ENCODE data around the gene NBL1.

NBL1 gene

DNA sequence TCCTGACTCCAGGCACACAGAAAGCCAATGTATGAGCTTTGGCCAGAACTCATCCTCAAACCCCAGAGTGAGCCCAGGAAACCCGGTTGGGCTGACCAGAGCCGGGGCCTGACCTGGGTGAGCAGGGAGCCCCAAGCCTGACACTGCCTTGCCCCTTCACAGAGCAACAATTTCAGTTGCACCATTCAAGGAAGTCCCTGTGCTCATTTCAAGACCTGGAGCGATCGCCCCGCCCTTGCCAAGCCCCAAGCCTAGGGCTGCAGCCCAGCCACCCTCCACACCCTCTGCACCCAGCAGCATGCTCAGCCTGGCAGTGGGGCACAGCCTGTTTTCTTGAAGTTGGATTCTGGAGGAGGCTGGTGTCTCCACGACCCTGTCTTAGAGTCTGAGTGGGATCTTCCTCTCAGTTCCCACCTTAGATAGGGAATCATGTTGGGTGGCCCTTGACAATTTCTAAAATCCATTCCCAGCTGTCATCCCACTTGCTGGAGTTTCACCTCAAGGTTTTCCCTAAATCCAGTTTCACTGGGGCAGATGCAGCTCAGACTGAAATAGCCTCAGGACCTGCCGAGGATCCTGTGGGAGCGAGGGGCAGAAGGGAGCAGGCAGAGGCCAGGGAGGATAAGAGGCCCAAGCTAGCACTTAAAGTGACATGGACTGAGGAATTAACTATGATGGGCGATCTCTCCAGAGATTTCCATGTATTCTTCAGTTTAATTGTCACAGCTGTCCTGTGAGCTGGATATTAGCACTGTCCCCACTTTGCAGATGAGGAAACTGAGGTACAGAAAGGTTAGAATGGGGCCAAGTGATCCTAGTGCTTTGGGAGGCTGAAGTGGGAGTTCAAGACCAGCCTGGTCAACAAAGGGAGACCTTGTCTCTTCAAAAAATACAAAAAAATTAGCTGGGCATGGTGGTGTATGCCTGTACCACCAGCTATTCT is 2.5 kb downstream of the NBL1 start:
- DNase-seq (ENCODE audit: low spot score) = no peak

DNA sequence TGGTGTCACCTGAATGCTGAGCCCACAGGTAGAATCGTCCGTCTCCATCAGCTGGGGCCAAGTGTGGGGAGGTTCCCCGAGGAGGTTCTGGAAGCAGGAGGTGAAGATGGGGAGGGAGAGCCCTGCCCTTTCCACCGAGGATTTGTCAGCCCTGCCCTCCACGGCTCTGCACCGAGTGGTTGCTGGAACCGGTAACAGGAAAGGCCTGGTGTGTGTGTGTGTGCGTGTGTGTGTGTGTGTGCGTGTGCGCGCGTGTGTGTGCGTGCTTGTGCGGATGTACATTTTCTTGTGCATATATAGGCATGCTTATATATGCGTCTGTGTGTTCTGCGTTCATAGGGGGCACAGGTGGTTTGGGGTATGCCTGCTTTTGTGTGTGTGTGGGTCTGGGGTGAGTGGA is 3.5 kb downstream of the NBL1 start:
- DNase-seq (ENCODE audit: low spot score) = no peak

DNA sequence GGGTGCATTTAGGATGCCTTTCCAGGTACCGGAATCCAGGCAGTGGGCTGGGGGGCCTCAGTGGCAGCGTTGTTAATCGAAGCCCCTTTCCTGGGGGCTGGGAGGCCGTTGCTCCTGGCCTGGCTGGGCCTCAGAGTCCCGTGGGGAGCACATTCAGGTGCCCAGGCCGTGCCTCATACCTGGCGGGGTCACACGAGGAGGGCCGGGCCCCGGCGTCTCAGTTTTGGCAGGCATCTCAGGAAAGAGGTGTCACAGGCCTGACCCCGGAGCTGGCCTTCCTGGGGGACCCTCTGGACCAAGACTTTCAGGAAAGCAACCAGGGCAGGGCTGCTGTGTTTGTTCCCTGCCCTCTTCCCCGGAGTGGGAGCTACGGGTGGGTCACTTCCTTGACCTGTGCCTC is 4.1 kb downstream of the NBL1 start:
- no peak for DNase-seq (ENCODE audit: low spot score)

DNA sequence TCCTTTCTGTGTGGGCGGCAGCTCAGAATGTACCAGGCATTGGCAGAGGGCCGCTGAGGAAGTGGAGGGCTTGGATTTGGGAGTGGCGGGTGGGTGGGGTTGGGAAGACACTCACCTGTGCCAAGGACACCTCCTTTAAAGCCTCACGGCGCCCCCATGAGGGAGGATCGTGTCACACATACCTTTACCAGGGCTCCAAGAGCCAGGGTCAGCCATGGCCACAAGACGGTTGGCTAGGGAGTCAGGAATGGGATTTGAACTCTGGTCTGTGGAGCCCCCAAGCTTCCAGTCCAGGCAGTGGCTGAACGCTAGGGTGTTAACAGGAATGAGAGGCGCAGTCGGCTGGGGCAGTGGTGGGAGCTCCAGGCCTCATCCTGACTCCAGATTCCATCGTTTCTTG is 4.6 kb downstream of the NBL1 start:
- DNase-seq (ENCODE audit: low spot score) = peak; percentile 68

DNA sequence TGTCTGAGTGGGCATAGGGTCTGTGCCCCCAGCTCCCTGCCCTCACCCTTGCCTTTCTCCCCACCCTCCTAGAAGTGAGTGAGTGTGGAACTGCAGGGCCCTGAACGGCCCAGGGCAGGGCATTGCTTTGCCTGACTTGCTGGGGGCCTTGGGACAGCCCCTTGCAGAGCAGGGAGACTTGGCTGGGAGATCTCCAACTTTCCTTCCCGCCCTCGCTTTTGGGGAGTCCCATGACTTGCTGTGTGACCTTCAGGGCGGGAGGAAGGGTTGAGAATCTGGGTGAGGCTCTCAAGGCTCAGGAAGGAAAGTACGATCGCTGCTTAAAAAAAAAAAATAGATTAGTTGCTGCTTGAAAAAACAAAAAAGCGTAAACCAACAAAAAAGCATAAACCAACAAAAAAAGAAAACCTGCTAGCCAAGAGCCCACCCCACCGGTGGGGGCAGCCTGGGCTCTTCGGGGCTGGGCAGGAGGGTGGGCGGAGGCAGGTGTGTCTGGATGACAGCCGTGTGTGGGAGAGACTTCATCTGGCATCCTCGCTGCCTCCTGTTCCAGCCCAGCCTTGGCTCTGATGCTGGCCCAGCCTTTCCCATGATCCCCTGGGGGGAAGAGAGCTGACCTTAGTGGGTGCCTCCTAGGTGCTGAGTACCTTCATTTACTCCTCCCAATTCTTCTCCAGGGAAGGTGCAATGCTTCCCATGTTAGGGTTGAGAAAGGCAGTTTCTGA is 6.5 kb downstream of the NBL1 start:
- peak; percentile 45 for DNase-seq (ENCODE audit: low spot score)

DNA sequence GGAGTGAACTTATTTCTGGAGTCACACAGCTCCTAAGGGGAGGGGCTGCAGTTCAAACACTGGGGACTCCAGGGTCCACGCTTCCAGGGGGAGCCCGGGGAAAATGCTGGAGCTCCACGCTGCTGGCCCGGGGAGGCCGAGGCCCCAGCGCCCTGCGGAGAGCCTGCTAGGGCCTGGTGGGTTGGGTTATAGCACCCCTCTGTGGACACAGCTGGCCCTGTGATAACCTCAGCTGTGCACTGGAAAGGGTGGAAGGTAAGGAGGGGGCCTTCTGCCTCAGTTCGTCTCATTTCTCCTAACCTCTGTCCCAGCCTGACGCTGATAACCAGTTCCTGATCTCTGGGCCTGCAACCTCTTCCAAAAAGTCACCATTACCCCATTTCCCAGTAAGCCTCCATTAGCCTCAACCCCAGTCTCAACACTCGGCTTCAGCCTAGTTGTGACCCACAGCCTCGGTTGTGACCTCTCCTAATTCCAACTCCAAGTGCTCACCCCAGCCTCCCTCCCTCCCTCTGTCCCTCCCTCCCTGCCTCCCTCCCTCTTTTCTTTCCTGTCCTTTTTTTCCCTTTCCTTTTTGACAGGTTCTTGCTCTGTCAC is 7.1 kb downstream of the NBL1 start:
- peak; percentile 54 for DNase-seq (ENCODE audit: low spot score)

DNA sequence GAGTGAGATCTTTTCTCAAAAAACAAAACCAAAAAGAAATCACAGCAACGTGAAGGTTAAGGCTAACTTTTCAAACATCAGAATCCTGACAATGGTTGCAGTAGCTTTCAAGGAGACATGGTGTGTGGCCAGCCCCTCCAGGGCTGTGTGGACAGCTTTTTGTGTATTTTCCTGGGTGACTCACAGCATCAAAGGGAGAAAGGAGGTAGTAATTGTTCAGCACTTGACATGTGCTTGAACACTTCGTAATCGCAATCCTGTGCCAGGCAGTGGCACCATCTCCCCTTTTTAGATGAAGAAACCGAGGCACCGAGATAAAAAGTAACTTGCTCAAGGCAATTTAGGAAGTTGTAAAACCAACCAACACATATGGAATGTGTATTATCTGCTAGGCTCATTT is 10.3 kb downstream of the NBL1 start:
- DNase-seq (ENCODE audit: low spot score) = no peak

DNA sequence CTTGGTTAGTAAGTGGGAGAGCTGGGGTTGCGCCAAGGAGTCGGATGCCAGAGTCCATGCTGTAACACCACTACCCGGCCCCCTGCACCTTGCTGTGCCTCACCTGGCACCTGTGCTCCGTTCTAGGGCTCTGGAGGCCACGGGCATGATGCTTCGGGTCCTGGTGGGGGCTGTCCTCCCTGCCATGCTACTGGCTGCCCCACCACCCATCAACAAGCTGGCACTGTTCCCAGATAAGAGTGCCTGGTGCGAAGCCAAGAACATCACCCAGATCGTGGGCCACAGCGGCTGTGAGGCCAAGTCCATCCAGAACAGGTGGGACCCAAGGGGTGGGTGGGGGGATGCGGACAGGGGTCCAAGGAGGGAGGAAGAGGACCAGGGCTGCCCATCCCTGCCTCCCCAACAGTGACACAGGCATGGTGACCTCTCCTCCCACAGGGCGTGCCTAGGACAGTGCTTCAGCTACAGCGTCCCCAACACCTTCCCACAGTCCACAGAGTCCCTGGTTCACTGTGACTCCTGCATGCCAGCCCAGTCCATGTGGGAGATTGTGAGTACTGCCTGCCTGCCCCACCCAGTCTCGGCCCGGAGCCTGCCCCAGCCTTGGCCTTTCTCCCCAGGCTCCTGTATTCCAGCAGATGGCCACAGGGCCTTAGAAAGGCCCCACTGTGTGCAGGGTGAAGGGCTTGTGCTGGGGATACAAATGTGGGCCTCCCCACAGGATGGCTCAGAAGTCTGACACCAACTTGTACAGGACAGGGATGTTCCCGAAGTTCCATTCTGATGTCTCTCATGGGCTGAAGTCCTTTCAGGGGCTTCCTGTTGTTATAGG is 11.0 kb downstream of the NBL1 start:
- DNase-seq (ENCODE audit: low spot score) = no peak

DNA sequence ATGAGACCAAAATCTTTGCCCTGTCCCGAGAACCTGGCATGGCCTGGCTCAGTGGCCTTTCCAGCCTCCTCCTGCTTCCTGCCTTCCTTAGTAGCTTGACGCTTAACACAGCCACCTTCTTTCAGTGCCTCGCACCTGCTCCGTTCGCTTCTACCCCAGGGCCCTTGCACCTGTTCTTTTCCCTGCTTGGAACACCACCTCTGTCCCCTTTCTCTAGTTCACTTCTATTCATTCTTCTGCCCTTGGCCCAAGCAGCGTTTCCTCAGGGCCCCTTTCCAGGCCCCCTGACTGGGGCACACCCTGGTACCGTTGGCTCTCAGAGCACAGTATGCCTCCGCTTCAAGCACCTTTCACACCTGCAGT is 11.6 kb downstream of the NBL1 start:
- DNase-seq (ENCODE audit: low spot score) = no peak

DNA sequence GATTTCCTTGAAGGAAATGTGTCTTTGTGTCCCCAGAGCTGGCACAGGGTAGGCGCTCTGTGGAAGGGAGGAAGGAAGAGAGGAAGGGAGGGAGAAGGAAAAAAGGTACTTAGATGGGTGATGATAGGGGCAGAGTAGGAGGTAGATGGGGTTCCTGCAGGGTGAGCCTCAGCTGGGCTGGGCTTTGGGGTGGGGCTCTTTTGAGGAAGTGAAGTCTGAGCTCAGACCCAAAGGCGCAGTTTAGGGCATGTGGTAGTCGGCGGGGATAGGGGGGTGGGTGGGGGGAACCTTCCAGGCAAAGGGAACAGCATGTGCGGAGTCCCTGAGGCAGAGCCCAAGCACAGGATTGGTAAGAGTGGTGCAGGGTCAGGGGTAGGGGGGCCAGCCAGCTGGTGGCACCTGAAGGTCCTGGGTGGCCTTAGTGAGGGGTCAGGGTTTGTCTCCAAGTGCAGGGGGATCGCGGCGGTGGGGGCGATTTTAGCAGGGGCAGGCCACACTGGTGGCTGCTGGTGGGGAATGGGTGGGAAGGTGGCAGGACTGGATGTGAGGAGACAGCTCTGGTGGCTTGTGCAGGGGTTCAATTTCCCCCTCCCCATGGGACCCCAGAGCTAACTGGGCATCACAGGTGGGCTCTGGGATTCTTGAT is 12.1 kb downstream of the NBL1 start:
- no peak for DNase-seq (ENCODE audit: low spot score)

DNA sequence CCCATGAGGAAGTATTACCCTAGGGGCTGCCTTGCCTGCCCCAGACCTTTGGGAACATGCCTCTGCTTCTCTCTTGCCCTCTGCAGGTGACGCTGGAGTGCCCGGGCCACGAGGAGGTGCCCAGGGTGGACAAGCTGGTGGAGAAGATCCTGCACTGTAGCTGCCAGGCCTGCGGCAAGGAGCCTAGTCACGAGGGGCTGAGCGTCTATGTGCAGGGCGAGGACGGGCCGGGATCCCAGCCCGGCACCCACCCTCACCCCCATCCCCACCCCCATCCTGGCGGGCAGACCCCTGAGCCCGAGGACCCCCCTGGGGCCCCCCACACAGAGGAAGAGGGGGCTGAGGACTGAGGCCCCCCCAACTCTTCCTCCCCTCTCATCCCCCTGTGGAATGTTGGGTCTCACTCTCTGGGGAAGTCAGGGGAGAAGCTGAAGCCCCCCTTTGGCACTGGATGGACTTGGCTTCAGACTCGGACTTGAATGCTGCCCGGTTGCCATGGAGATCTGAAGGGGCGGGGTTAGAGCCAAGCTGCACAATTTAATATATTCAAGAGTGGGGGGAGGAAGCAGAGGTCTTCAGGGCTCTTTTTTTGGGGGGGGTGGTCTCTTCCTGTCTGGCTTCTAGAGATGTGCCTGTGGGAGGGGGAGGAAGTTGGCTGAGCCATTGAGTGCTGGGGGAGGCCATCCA is 12.8 kb downstream of the NBL1 start:
- DNase-seq (ENCODE audit: low spot score) = no peak

DNA sequence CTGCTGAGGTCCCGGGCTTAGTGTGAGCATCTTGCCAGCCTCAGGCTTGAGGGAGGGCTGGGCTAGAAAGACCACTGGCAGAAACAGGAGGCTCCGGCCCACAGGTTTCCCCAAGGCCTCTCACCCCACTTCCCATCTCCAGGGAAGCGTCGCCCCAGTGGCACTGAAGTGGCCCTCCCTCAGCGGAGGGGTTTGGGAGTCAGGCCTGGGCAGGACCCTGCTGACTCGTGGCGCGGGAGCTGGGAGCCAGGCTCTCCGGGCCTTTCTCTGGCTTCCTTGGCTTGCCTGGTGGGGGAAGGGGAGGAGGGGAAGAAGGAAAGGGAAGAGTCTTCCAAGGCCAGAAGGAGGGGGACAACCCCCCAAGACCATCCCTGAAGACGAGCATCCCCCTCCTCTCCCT is 13.4 kb downstream of the NBL1 start:
- DNase-seq (ENCODE audit: low spot score) = no peak

DNA sequence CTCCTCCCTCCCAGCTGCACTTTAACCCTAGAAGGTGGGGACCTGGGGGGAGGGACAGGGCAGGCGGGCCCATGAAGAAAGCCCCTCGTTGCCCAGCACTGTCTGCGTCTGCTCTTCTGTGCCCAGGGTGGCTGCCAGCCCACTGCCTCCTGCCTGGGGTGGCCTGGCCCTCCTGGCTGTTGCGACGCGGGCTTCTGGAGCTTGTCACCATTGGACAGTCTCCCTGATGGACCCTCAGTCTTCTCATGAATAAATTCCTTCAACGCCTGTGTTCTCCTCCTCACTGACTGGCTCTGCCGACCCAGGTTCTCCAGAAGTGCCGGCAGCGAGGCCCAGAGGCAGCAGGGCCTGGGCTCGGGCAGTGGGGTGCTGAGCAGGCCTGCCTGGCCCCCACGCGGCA is 14.1 kb downstream of the NBL1 start:
- DNase-seq (ENCODE audit: low spot score) = no peak

DNA sequence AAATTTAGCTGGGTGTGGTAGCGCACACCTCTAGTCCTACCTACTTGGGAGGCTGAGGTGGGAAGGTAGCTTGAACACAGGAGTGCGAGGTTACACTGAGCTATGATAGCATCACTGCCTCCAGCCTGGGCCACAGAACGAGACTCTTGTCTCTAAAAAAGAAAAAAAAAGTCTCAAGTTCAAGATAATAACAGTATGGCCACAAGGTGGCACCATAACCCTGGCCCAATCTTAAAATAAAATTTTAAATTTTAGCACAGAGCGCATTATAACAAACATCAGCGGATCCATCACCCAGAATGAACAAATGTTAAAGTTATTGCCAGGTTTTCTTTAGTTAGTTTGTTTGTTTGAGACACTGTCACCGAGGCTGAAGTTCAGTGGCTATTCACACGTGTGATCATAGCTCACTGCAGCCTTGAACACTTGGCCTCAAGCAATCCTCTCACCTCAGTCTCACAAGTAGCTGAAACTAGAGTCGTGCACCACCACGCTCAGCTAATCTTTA is 17.7 kb downstream of the NBL1 start:
- peak; percentile 51 for DNase-seq (ENCODE audit: low spot score)

DNA sequence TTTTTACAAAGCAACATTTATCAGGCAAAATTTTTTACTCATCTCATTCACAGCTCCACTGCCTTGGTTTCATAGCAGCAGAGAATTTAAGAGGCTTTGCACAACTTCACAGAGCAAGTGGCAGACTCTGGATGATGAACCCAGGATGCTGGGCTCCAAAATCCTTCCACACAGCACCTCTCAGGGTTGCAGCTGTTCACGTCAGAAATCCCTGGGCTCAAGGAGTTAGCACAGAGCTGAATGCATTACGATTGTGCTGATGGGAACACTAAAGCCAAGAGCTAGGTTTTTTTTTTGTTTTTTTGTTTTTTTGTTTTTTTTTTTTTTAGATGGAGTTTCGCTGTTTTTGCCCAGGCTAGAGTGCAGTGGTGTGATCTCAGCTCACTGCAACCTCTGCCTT is 18.2 kb downstream of the NBL1 start:
- DNase-seq (ENCODE audit: low spot score) = no peak

DNA sequence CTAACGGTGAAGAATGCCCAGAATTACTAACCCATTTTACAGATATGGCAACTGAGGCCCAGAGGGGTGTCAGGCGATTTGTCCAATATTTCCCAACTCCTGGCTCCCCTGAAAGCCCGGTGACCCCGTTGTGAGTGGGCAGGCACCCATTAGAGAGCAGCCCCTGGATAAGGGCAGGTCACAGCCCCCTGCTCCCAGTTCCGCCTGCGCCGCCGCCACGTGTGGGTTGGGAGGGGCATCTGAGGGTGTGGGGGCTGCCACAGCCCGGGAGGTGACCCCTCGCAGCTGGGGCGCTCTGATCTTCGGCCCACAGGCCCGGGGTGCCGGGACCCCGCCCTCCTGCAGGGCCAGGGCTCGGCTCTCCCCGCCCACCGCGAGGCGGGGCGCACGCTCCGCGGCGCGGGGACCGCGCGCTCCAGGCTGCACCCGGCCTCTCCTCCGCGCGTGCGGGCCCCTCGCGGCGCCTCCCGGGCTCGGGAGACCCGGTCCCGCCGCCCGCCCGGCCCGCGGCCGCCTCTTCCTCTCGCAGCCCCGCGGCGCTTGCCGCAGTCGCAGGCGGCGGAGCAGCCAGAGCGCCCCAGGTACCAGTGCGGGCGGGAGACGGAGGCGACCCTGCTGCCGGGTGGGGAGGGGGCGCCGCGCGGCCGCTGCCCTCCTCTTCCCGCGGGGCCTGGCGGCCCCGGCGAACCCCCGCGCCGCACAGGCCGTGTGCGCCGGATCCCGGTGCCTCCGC is 20.5 kb downstream of the NBL1 start, which contains the start of gene HTR6:
TSS of gene HTR6 (plus strand) at position 423 of the 733 bp plus-strand sequence. CDS start 879 bp downstream, outside the sequence.
- DNase-seq (ENCODE audit: low spot score) = no peak

DNA sequence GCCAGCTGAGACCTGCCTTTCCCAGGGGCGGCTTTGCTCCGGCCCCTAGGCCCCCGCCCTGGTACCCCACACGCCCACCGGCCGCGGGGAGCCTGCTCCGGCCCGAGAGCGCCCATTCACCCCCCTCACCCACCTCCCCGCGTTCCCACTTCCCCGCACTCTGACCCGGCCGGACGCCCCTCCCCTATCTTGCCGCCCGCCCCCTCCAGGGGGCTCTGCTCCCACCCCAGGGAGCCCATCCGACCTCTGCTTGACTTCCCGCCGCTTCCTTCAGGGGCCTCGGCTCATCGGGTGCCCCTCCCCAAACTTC is 21.0 kb downstream of the NBL1 start:
- DNase-seq (ENCODE audit: low spot score) = no peak

DNA sequence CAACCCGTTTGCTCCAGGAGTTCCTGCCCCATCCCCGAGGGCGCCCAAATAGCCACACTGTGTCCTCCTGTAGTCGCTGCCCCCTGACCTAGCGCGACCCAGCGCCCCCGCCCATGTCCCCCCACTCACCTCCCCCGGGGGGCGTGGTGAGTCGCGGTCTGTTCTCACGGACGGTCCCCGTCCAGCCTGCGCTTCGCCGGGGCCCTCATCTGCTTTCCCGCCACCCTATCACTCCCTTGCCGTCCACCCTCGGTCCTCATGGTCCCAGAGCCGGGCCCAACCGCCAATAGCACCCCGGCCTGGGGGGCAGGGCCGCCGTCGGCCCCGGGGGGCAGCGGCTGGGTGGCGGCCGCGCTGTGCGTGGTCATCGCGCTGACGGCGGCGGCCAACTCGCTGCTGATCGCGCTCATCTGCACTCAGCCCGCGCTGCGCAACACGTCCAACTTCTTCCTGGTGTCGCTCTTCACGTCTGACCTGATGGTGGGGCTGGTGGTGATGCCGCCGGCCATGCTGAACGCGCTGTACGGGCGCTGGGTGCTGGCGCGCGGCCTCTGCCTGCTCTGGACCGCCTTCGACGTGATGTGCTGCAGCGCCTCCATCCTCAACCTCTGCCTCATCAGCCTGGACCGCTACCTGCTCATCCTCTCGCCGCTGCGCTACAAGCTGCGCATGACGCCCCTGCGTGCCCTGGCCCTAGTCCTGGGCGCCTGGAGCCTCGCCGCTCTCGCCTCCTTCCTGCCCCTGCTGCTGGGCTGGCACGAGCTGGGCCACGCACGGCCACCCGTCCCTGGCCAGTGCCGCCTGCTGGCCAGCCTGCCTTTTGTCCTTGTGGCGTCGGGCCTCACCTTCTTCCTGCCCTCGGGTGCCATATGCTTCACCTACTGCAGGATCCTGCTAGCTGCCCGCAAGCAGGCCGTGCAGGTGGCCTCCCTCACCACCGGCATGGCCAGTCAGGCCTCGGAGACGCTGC is 21.7 kb downstream of the NBL1 start:
- DNase-seq (ENCODE audit: low spot score) = no peak

DNA sequence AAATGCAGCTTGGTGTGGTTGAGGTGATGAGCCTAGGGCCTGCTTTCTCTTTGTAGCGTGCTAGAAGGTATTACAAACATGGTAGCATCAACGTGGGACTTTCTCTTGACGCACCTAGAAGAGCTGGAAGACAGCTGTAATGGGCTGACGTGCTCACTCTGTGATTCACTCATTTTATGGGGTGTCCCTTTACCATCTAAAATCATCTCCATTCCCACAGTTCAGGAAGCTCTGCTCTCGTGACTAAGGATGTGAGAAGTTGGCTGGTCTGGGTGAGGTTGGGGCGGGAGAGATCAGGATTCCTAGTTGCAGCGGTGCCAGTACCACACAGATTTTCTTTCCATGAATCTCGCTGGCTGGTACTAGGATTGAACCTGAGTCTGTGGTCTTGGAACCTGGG is 24.8 kb downstream of the NBL1 start:
- no peak for DNase-seq (ENCODE audit: low spot score)

Data from cerebellar cortex (tissue), 1 donor.